B cell (primary cell): Measurements from ENCODE around the gene PFKFB3. TPM values are rescaled to one million over a fixed set of nuclear protein-coding genes. Genes with fewer than 3 reads are reported as not detected.
A peak's percentile ranks its signal among the peaks of the same experiment; 100 is the strongest.

Experiments
- ATAC-seq: fragments of 200-7000 bp; cut with Tn5 transposase; one replicate; pipeline ENCODE4 v1.10.0; 2021; ENCODE audit warnings: low read depth, mild to moderate bottlenecking, moderate number of reproducible peaks, moderate library complexity
- CTCF ChIA-PET: fragments of 350-600 bp; sonication (Branson Sonifier 250); formaldehyde crosslinking; loops from one replicate; lab custom pipeline; 2021; ENCODE audit warnings: antibody characterized with exemption, inconsistent platforms; lab: Charles Lee
- POLR2A ChIA-PET: fragments of 350-600 bp; sonication (Branson Sonifier 250); formaldehyde crosslinking; loops from one replicate; lab custom pipeline; 2021; ENCODE audit warnings: antibody characterized with exemption; lab: Charles Lee
- DNase-seq: peaks from one replicate; pipeline ENCODE4 v3.0.0; 2013
- H2AFZ ChIP-seq: 2 replicates; pipeline ENCODE4 v1.6.1; 2012; ENCODE audit warnings: mild to moderate bottlenecking, low read depth, low read length; ENCODE audit not compliant: insufficient read depth, poor library complexity, severe bottlenecking
- H3K27ac ChIP-seq, 2 donors: 1 replicate in 1 of 2; 2 replicates in 1 of 2; pipeline ENCODE4 v1.5.1; 2012 to 2013; ENCODE audit warnings: low read length in 2 of 2, mild to moderate bottlenecking in 2 of 2, moderate library complexity in 1 of 2
- H3K27me3 ChIP-seq, 4 experiments: fragments of 200-600 bp in 1 of 4; sonication (generic) in 1 of 4; replicated peaks in 1 of 4; 1 replicate in 2 of 4; 2 replicates in 2 of 4; pipeline versions ENCODE4 v1.6.1 to v1.7.0; 2013 to 2016; ENCODE audit warnings: low read length in 3 of 4, mild to moderate bottlenecking in 2 of 4, mixed read lengths in 1 of 4, moderate library complexity in 1 of 4; ENCODE audit not compliant: insufficient read depth in 4 of 4, control insufficient read depth in 3 of 4; ENCODE audit errors: control extremely low read depth in 1 of 4
- H3K36me3 ChIP-seq, 2 experiments: replicated peaks in 1 of 2; 1 replicate in 1 of 2; 2 replicates in 1 of 2; pipeline versions ENCODE4 v1.6.1 to v1.7.1; 2013; ENCODE audit warnings: low read length in 1 of 2; ENCODE audit not compliant: insufficient read depth in 2 of 2, control insufficient read depth in 1 of 2; ENCODE audit errors: control extremely low read depth in 1 of 2, extremely low read depth in 1 of 2
- H3K4me1 ChIP-seq, 2 donors: fragments of 200-600 bp in 1 of 2; sonication (generic) in 1 of 2; 1 replicate in 1 of 2; 2 replicates in 1 of 2; pipeline versions ENCODE4 v1.5.1 to v1.6.1; 2013 to 2017; ENCODE audit warnings: low read length in 2 of 2; ENCODE audit not compliant: control insufficient read depth in 2 of 2, insufficient read depth in 2 of 2
- H3K4me2 ChIP-seq: replicated peaks from 2 replicates; pipeline ENCODE3; 2012; ENCODE audit warnings: mild to moderate bottlenecking, low read depth, low read length; ENCODE audit not compliant: poor library complexity, severe bottlenecking
- H3K4me3 ChIP-seq, 5 experiments: fragments of 200-600 bp in 1 of 5; sonication (generic) in 1 of 5; 1 replicate in 3 of 5; 2 replicates in 2 of 5; pipeline versions ENCODE4 v1.5.1 to v1.7.0; 2011 to 2016; ENCODE audit warnings: low read length in 4 of 5, mild to moderate bottlenecking in 4 of 5, low read depth in 2 of 5, control low read depth in 1 of 5, moderate library complexity in 1 of 5; ENCODE audit not compliant: insufficient read depth in 1 of 5; ENCODE audit errors: control extremely low read depth in 1 of 5, extremely low read depth in 1 of 5
- H3K79me2 ChIP-seq: fragments of 200-600 bp; sonication (generic); one replicate; pipeline ENCODE4 v1.6.0; 2016; ENCODE audit warnings: low read length; ENCODE audit not compliant: control insufficient read depth, insufficient read depth
- H3K9ac ChIP-seq: fragments of 200-600 bp; sonication (generic); 2 replicates; pipeline ENCODE4 v1.6.1; 2017; ENCODE audit warnings: mild to moderate bottlenecking, low read length, moderate library complexity
- H3K9me3 ChIP-seq, 3 donors: one replicate each; pipeline versions ENCODE4 v1.6.1 to v1.7.1; 2013; ENCODE audit warnings: low read length in 2 of 3; ENCODE audit not compliant: control insufficient read depth in 2 of 3, insufficient read depth in 1 of 3; ENCODE audit errors: control extremely low read depth in 1 of 3
- H4K20me1 ChIP-seq: 2 replicates; pipeline ENCODE4 v1.6.0; 2012; ENCODE audit warnings: mild to moderate bottlenecking, low read length; ENCODE audit not compliant: insufficient read depth, control insufficient read depth, poor library complexity, severe bottlenecking
- H3K27ac Mint-ChIP-seq: one replicate; pipeline ENCODE4 v1.8.0; 2021; ENCODE audit warnings: mixed read lengths
- H3K27me3 Mint-ChIP-seq: one replicate; pipeline ENCODE4 v1.8.0; 2021; ENCODE audit warnings: mixed read lengths
- H3K4me1 Mint-ChIP-seq: one replicate; pipeline ENCODE4 v1.8.0; 2021; ENCODE audit warnings: mixed read lengths
- H3K4me3 Mint-ChIP-seq: one replicate; pipeline ENCODE4 v1.8.0; 2021; ENCODE audit warnings: mixed read lengths
- H3K9me3 Mint-ChIP-seq: one replicate; pipeline ENCODE4 v1.8.0; 2022; ENCODE audit warnings: mixed read lengths; ENCODE audit not compliant: insufficient read depth
- EZH2 ChIP-seq: IDR thresholded peaks from 2 replicates; pipeline ENCODE4 v1.6.1; 2012; ENCODE audit warnings: borderline replicate concordance, low read depth, mild to moderate bottlenecking, moderate library complexity, low read length; ENCODE audit not compliant: insufficient read depth, poor library complexity, severe bottlenecking
- WGBS: methylation state at CpG from one replicate; pipeline ENCODE4 v1.1.5; 2013; ENCODE audit warnings: missing lambda C conversion rate; ENCODE audit not compliant: insufficient coverage; 5-methylcytosine and 5-hydroxymethylcytosine counted together
- intact Hi-C: fragments of 100-400 bp; cut with micrococcal nuclease; formaldehyde crosslinking; loops from one replicate; pipeline ENCODE4 v1.10.0; 2022
- polyA plus RNA-seq: library from polyadenylated mRNA; depleted of rRNA; stranded (reverse); fragments of >200 nt; gene quantifications from 2 replicates; pipeline ENCODE4 v1.2.3, GENCODE V29; 2012
- total RNA-seq, 2 donors: library from RNA; stranded (reverse); fragments of 120-200 nt in 1 of 2; gene quantifications; 1 replicate in 1 of 2; 2 replicates in 1 of 2; pipeline versions ENCODE4 v1.2.3 to v1.2.4, GENCODE V29; 2013 to 2022

Gene PFKFB3
- total and polyA plus RNA-seq, 2 donors (not counting 1 experiment from before 2014, with no cell fraction given) = 13.2 to 239 TPM

- CTCF ChIA-PET = interaction anchor here (0.7 to 1.8 kb wide), 4 partner anchors 54 to 182 kb away, joined by 3 to 6 read pairs (median 4); no protein-coding TSS in a partner anchor
- 94% methylated on average over 9 of the region's 10 CpGs for WGBS
- intact Hi-C loops = no loop called here
These were observed 16.7 kb downstream of the PFKFB3 start for GRCh38 chr10:6219494-6219836.

GRCh38 chr10:6220418-6221191, 17.9 kb downstream of the PFKFB3 start:
- 62% methylated on average over 30 of the region's 32 CpGs for WGBS

More at GRCh38 chr10:6219494-6219836, 16.7 kb downstream of the PFKFB3 start:
- Histone ChIP-seq H4K20me1 (peaks cover 4% of the 10 kb centered on the region), H3K4me1 (peaks cover 6 to 9% of the 10 kb centered on the region in 2 donors), H3K27me3 (no peaks in the 10 kb centered on the region), H3K9ac (no peak overlapping the region), H3K27ac (no peak overlapping the region), H3K36me3 (peaks cover 0 to 82% of the 10 kb centered on the region in 2 experiments), H3K4me3 (no peak overlapping the region), H3K79me2 (no peaks in the 10 kb centered on the region), H2AFZ (no peak overlapping the region), H3K4me2 (no peak overlapping the region), H3K9me3 (no peaks in the 10 kb centered on the region)
- Mint-ChIP-seq H3K9me3 (no peaks in the 10 kb centered on the region), H3K27me3 (no peaks in the 10 kb centered on the region), H3K4me1 (peaks cover 13% of the 10 kb centered on the region), H3K4me3 (no peak overlapping the region), H3K27ac (peak overlapping the region; percentile 63)
- DNase-seq = no peak
- TF ChIP-seq EZH2 = no peak
- ATAC-seq = no peak
- POLR2A ChIA-PET = no interaction called here

More at GRCh38 chr10:6220418-6221191, 17.9 kb downstream of the PFKFB3 start:
- Histone ChIP-seq H4K20me1 (no peaks in the 10 kb centered on the region), H3K4me2 (no peak overlapping the region), H3K27ac (no peak overlapping the region), H3K9ac (no peak overlapping the region), H3K27me3 (no peaks in the 10 kb centered on the region), H3K79me2 (no peaks in the 10 kb centered on the region), H3K9me3 (no peaks in the 10 kb centered on the region), H3K4me3 (no peak overlapping the region), H3K36me3 (peaks cover 0 to 81% of the 10 kb centered on the region in 2 experiments), H2AFZ (no peak overlapping the region), H3K4me1 (peaks cover 6 to 9% of the 10 kb centered on the region in 2 donors)
- peak; percentile 46 for ATAC-seq
- Mint-ChIP-seq H3K27me3 (no peaks in the 10 kb centered on the region), H3K9me3 (no peaks in the 10 kb centered on the region), H3K27ac (no peak overlapping the region), H3K4me1 (peaks cover 13% of the 10 kb centered on the region), H3K4me3 (no peak overlapping the region)
- no peak for DNase-seq
- CTCF ChIA-PET = interaction anchor here (1.8 kb wide), 1 partner anchor 181 kb away, joined by 6 read pairs; no protein-coding TSS in a partner anchor
- intact Hi-C loops = no loop called here
- no peak for TF ChIP-seq EZH2
- POLR2A ChIA-PET = no interaction called here
